ENCODE data around the gene IL11RA. TPM values are rescaled to one million over a fixed set of nuclear protein-coding genes. Genes with fewer than 3 reads are reported as not detected.

The IL11RA gene
- 5.9 and 10.2 TPM in 2 replicates for total RNA-seq

GRCh38 chr9:34651876-34652601, at the start of gene IL11RA:
TSS of gene IL11RA (plus strand) at chr9:34652185. CDS start at chr9:34655218, 3,033 bp downstream.

GRCh38 chr9:34611811-34612787, 39.9 kb upstream of the IL11RA start, which contains the start of gene RPP25L:
TSS of gene RPP25L (minus strand) at chr9:34612097. CDS start at chr9:34611296, 801 bp downstream.

GRCh38 chr9:34620061-34620994, 31.7 kb upstream of the IL11RA start, which contains the start of gene DCTN3:
TSS of gene DCTN3 (minus strand) at chr9:34620495. CDS start at chr9:34620464, 31 bp downstream.

GRCh38 chr9:34628656-34629490, 23.1 kb upstream of the IL11RA start, which contains the start of gene ARID3C:
TSS of gene ARID3C (minus strand) at chr9:34629066. CDS start at chr9:34628014, 1,052 bp downstream.

GRCh38 chr9:34637356-34638137, 14.4 kb upstream of the IL11RA start, which contains the start of gene SIGMAR1:
TSS of gene SIGMAR1 (minus strand) at chr9:34637787. CDS start at chr9:34637697, 90 bp downstream.

GRCh38 chr9:34646211-34647083, 5.5 kb upstream of the IL11RA start, which contains the start of gene GALT:
TSS of gene GALT (plus strand) at chr9:34646675. CDS start at chr9:34646705, 30 bp downstream.

GRCh38 chr9:34662526-34663302, 10.7 kb downstream of the IL11RA start, which contains the start of gene CCL27:
TSS of gene CCL27 (minus strand) at chr9:34662657. CDS start at chr9:34662633, 24 bp downstream.

GRCh38 chr9:34690983-34691935, 39.3 kb downstream of the IL11RA start, which contains the start of gene CCL19:
TSS of gene CCL19 (minus strand) at chr9:34691276. CDS start at chr9:34691139, 137 bp downstream.

GRCh38 chr9:34710023-34710422, 58.0 kb downstream of the IL11RA start, which contains the start of gene CCL21:
TSS of gene CCL21 (minus strand) at chr9:34710136. CDS start at chr9:34710066, 70 bp downstream.

Small RNA genes lying within 50 kb of the gene (small RNA-seq; reads per million reads assigned to genes)
- not detected for gene CCL27 (ENCODE audit: low replicate concordance)

Other genes with a start within 250 kb of the IL11RA start
- 10.9 and 20.9 TPM in 2 replicates for gene FAM219A, start 193.6 kb upstream of the IL11RA start, total RNA-seq
- not detected in 2 replicates for gene DNAI1, start 193.4 kb upstream of the IL11RA start, total RNA-seq
- 0.14 TPM in 1 of 2 replicates, not detected in the other for gene ENHO, start 129.2 kb upstream of the IL11RA start, total RNA-seq
- not detected in 2 replicates for gene CNTFR, start 62.5 kb upstream of the IL11RA start, total RNA-seq
- gene RPP25L, start 40.1 kb upstream of the IL11RA start, total RNA-seq, result 10.0 and 17.3 TPM in 2 replicates
- gene DCTN3, start 31.7 kb upstream of the IL11RA start, total RNA-seq, result 68.3 and 81.2 TPM in 2 replicates
- 0.22 TPM in 1 of 2 replicates, not detected in the other for gene ARID3C, start 23.1 kb upstream of the IL11RA start, total RNA-seq
- 70.0 and 112 TPM in 2 replicates for gene SIGMAR1, start 14.4 kb upstream of the IL11RA start, total RNA-seq
- gene GALT, start 5.5 kb upstream of the IL11RA start, total RNA-seq, result 29.3 and 35.9 TPM in 2 replicates
- gene CCL27, start 10.5 kb downstream of the IL11RA start, total RNA-seq, result not detected in 2 replicates
- gene CCL19, start 39.1 kb downstream of the IL11RA start, total RNA-seq, result not detected in 2 replicates
- not detected in 2 replicates for gene CCL21, start 58.0 kb downstream of the IL11RA start, total RNA-seq